Esophagus muscularis mucosa (tissue), 3 donors: ENCODE data around the gene LRSAM1.

ENCODE experiments used
- CTCF ChIP-seq, 3 experiments: fragments of 200-600 bp in 2 of 3; fragments of 450-650 bp in 1 of 3; sonication (generic) in 2 of 3; IDR thresholded peaks; one replicate each; pipeline ENCODE4 v1.5.1; 2017 to 2019; ENCODE audit warnings: antibody characterized with exemption in 3 of 3, mild to moderate bottlenecking in 2 of 3, moderate library complexity in 1 of 3
- POLR2AphosphoS5 ChIP-seq, 2 donors: sonication (generic); formaldehyde crosslinking; IDR thresholded peaks; one replicate each; pipeline ENCODE4 v1.6.1; 2017; ENCODE audit warnings: antibody characterized with exemption in 2 of 2

GRCh38 chr9:127417131-127418036 is 33.9 kb upstream of the LRSAM1 start:
- TF ChIP-seq POLR2AphosphoS5 (IDR thresholded peaks at IDR 0.05) (no peak), CTCF (IDR thresholded peaks at IDR 0.05) (no peak)
